CD8-positive, alpha-beta memory T cell (primary cell): Measurements from ENCODE around the gene MRPS15. TPM values are rescaled to one million over a fixed set of nuclear protein-coding genes. Genes with fewer than 3 reads are reported as not detected.
"Not testable (repeated sequence)": the region's sequence is repeated elsewhere in the genome, so short reads cannot be mapped to it uniquely, and the experiment has no call there.

ENCODE experiments used
- CTCF ChIA-PET: fragments of 350-600 bp; sonication (Branson Sonifier 250); formaldehyde crosslinking; loops from one replicate; lab custom pipeline; 2021; ENCODE audit warnings: antibody characterized with exemption; lab: Charles Lee
- POLR2A ChIA-PET: fragments of 350-600 bp; sonication (Branson Sonifier 250); formaldehyde crosslinking; loops from one replicate; lab custom pipeline; 2021; ENCODE audit warnings: antibody characterized with exemption; lab: Charles Lee
- DNase-seq, 5 donors: peaks; one replicate each; pipeline versions ENCODE4 v3.0.0 to v3.0.0-alpha.2; 2020 to 2022; ENCODE audit warnings: mixed read lengths in 1 of 5
- H3K27ac ChIP-seq: one replicate; pipeline ENCODE4 v1.7.0; 2013; ENCODE audit warnings: low read depth, mild to moderate bottlenecking, low read length, moderate library complexity
- H3K27me3 ChIP-seq: 2 replicates; pipeline ENCODE4 v1.7.0; 2013; ENCODE audit warnings: low read length, mild to moderate bottlenecking; ENCODE audit not compliant: insufficient read depth, poor library complexity, severe bottlenecking
- H3K36me3 ChIP-seq: 2 replicates; pipeline ENCODE4 v1.7.0; 2013; ENCODE audit warnings: mild to moderate bottlenecking, low read length, moderate library complexity; ENCODE audit not compliant: insufficient read depth
- H3K4me1 ChIP-seq: 2 replicates; pipeline ENCODE4 v1.7.0; 2013; ENCODE audit warnings: mild to moderate bottlenecking, low read length, moderate library complexity; ENCODE audit not compliant: insufficient read depth
- H3K4me3 ChIP-seq: 2 replicates; pipeline ENCODE4 v1.7.0; 2013; ENCODE audit warnings: mild to moderate bottlenecking, low read length
- H3K9me3 ChIP-seq: 2 replicates; pipeline ENCODE4 v1.7.0; 2013; ENCODE audit warnings: mild to moderate bottlenecking, low read length
- H3K27ac Mint-ChIP-seq, 8 donors: one replicate each; pipeline ENCODE4 v1.8.0; 2020 to 2021; ENCODE audit warnings: mixed read lengths in 8 of 8, mild to moderate bottlenecking in 6 of 8, inconsistent platforms in 3 of 8, moderate library complexity in 3 of 8
- H3K27me3 Mint-ChIP-seq, 2 donors: one replicate each; pipeline ENCODE4 v1.8.0; 2020 to 2021; ENCODE audit warnings: mixed read lengths in 2 of 2, mild to moderate bottlenecking in 1 of 2, moderate library complexity in 1 of 2
- H3K36me3 Mint-ChIP-seq, 3 donors: one replicate each; pipeline ENCODE4 v1.8.0; 2020 to 2021; ENCODE audit warnings: mixed read lengths in 3 of 3, inconsistent platforms in 1 of 3, mild to moderate bottlenecking in 1 of 3
- H3K4me1 Mint-ChIP-seq, 3 donors: one replicate each; pipeline ENCODE4 v1.8.0; 2020 to 2021; ENCODE audit warnings: mixed read lengths in 3 of 3, inconsistent platforms in 1 of 3, mild to moderate bottlenecking in 1 of 3
- H3K4me3 Mint-ChIP-seq, 7 donors: one replicate each; pipeline ENCODE4 v1.8.0; 2020 to 2021; ENCODE audit warnings: mixed read lengths in 7 of 7, mild to moderate bottlenecking in 6 of 7, moderate library complexity in 4 of 7, inconsistent platforms in 2 of 7
- H3K9me3 Mint-ChIP-seq, 5 donors: one replicate each; pipeline ENCODE4 v1.8.0; 2020 to 2022; ENCODE audit warnings: mixed read lengths in 5 of 5, mild to moderate bottlenecking in 3 of 5, moderate library complexity in 2 of 5, inconsistent platforms in 1 of 5
- polyA plus RNA-seq: library from polyadenylated mRNA; unstranded; fragments of 300-500 nt; fragmentation: Illumina TruSeq; gene quantifications from one replicate; pipeline ENCODE4 v1.2.3, GENCODE V29; 2021
- total RNA-seq, 2 experiments: library from RNA; stranded (reverse); gene quantifications; one replicate each; pipeline ENCODE4 v1.2.3, GENCODE V29; 2021

The MRPS15 gene
- total and polyA plus RNA-seq, 3 experiments from 2014 or later: 76.5 to 143 (median 134) TPM

- H3K4me1 Mint-ChIP-seq, DNase-seq, H3K4me1 ChIP-seq, POLR2A ChIA-PET, H3K9me3 ChIP-seq, H3K27ac ChIP-seq, CTCF ChIA-PET, H3K9me3 Mint-ChIP-seq, H3K4me3 ChIP-seq, H3K36me3 Mint-ChIP-seq, H3K4me3 Mint-ChIP-seq, H3K27ac Mint-ChIP-seq, H3K36me3 ChIP-seq, H3K27me3 ChIP-seq: not testable (repeated sequence)
- H3K27me3 Mint-ChIP-seq: peaks cover 18 to 24% of the 10 kb centered on the region in 2 donors
Observed at GRCh38 chr1:36489258-36490051, 25.3 kb upstream of the MRPS15 start.

- H3K27me3 Mint-ChIP-seq: peaks cover 14 to 17% of the 10 kb centered on the region in 2 donors
- H3K4me3 ChIP-seq: no peak overlapping the region
- H3K4me3 Mint-ChIP-seq: no peak overlapping the region
- ChIA-PET CTCF (no interaction called here), POLR2A (no interaction called here)
- no peak overlapping the region for H3K27ac Mint-ChIP-seq
- no peak for DNase-seq
- no peaks in the 10 kb centered on the region for H3K36me3 Mint-ChIP-seq
- H3K9me3 ChIP-seq: no peaks in the 10 kb centered on the region
- no peaks in the 10 kb centered on the region for H3K4me1 ChIP-seq
- H3K9me3 Mint-ChIP-seq: no peaks in the 10 kb centered on the region
- H3K36me3 ChIP-seq: no peaks in the 10 kb centered on the region
- no peaks in the 10 kb centered on the region for H3K27me3 ChIP-seq
- no peak overlapping the region for H3K27ac ChIP-seq
- no peaks in the 10 kb centered on the region for H3K4me1 Mint-ChIP-seq
Observed at GRCh38 chr1:36487906-36488305, 23.7 kb upstream of the MRPS15 start.

GRCh38 chr1:36487336-36487725 lies 23.1 kb upstream of the MRPS15 start:
- H3K9me3 ChIP-seq, CTCF ChIA-PET, POLR2A ChIA-PET: not testable (repeated sequence)

GRCh38 chr1:36486439-36487335 lies 22.5 kb upstream of the MRPS15 start:
- no peaks in the 10 kb centered on the region for H3K9me3 ChIP-seq
- H3K27me3 ChIP-seq: no peaks in the 10 kb centered on the region
- H3K9me3 Mint-ChIP-seq: no peaks in the 10 kb centered on the region
- peaks cover 10 to 13% of the 10 kb centered on the region in 2 donors for H3K27me3 Mint-ChIP-seq
- peaks cover 5 to 7% (median 7%) of the 10 kb centered on the region in 3 donors for H3K4me1 Mint-ChIP-seq
- ChIA-PET CTCF (no interaction called here), POLR2A (no interaction called here)
- H3K27ac Mint-ChIP-seq: peak overlapping the region in 2 of 8 donors; percentile 26 to 72
- DNase-seq: no peak
- no peak overlapping the region for H3K27ac ChIP-seq
- H3K36me3 Mint-ChIP-seq: no peaks in the 10 kb centered on the region
- no peak overlapping the region for H3K4me3 Mint-ChIP-seq
- peaks cover 11% of the 10 kb centered on the region for H3K4me1 ChIP-seq
- H3K4me3 ChIP-seq: no peak overlapping the region
- no peaks in the 10 kb centered on the region for H3K36me3 ChIP-seq

More at GRCh38 chr1:36487336-36487725, 23.1 kb upstream of the MRPS15 start:
- not testable (repeated sequence) for H3K36me3 ChIP-seq, H3K27me3 ChIP-seq, H3K4me3 Mint-ChIP-seq, H3K4me1 Mint-ChIP-seq, H3K27ac ChIP-seq, DNase-seq, H3K36me3 Mint-ChIP-seq, H3K4me1 ChIP-seq, H3K4me3 ChIP-seq, H3K9me3 Mint-ChIP-seq
- Mint-ChIP-seq H3K27ac (peak overlapping the region in 1 of 8 donors; percentile 72), H3K27me3 (peaks cover 10 to 17% of the 10 kb centered on the region in 2 donors)

- no peaks in the 10 kb centered on the region for H3K27me3 ChIP-seq
- DNase-seq: no peak
- POLR2A ChIA-PET: no interaction called here
- H3K4me1 Mint-ChIP-seq: peaks cover 5 to 10% (median 7%) of the 10 kb centered on the region in 3 donors
- H3K36me3 ChIP-seq: no peaks in the 10 kb centered on the region
- H3K9me3 Mint-ChIP-seq: no peaks in the 10 kb centered on the region
- H3K9me3 ChIP-seq: no peaks in the 10 kb centered on the region
- peaks cover 10 to 11% of the 10 kb centered on the region in 2 donors for H3K27me3 Mint-ChIP-seq
- peaks cover 11% of the 10 kb centered on the region for H3K4me1 ChIP-seq
- peak overlapping the region in 2 of 8 donors; percentile 43 to 47 for H3K27ac Mint-ChIP-seq
- CTCF ChIA-PET: no interaction called here
- no peaks in the 10 kb centered on the region for H3K36me3 Mint-ChIP-seq
- H3K27ac ChIP-seq: no peak overlapping the region
- no peak overlapping the region for H3K4me3 Mint-ChIP-seq
- no peak overlapping the region for H3K4me3 ChIP-seq
Observed at GRCh38 chr1:36486093-36486438, 21.9 kb upstream of the MRPS15 start.

- Histone ChIP-seq H3K9me3 (no peaks in the 10 kb centered on the region), H3K27ac (no peak overlapping the region), H3K4me3 (no peak overlapping the region), H3K4me1 (peaks cover 11% of the 10 kb centered on the region), H3K27me3 (no peaks in the 10 kb centered on the region), H3K36me3 (no peaks in the 10 kb centered on the region)
- H3K27ac Mint-ChIP-seq: no peak overlapping the region
- H3K27me3 Mint-ChIP-seq: peaks cover 11 to 15% of the 10 kb centered on the region in 2 donors
- no peaks in the 10 kb centered on the region for H3K9me3 Mint-ChIP-seq
- H3K4me3 Mint-ChIP-seq: no peak overlapping the region
- H3K36me3 Mint-ChIP-seq: no peaks in the 10 kb centered on the region
- peaks cover 5 to 10% (median 7%) of the 10 kb centered on the region in 3 donors for H3K4me1 Mint-ChIP-seq
- no peak for DNase-seq
- CTCF ChIA-PET: no interaction called here
- POLR2A ChIA-PET: no interaction called here
Observed at GRCh38 chr1:36484099-36484498, 19.9 kb upstream of the MRPS15 start.

GRCh38 chr1:36482724-36483388 lies 18.7 kb upstream of the MRPS15 start, which contains the start of gene CSF3R:
Gene CSF3R (minus strand): TSS chr1:36482913. CDS start chr1:36479496, 3,417 bp downstream.
- H3K27ac ChIP-seq: peak within 1 kb of the TSS; percentile 27
- peak within 1 kb of the TSS in 1 of 8 donors; percentile 17 for H3K27ac Mint-ChIP-seq
- peaks cover 7 to 10% of the 10 kb centered on the region in 2 donors for H3K27me3 Mint-ChIP-seq
- H3K9me3 Mint-ChIP-seq: no peaks in the 10 kb centered on the region
- CTCF ChIA-PET: no interaction called here
- H3K4me3 Mint-ChIP-seq: peak within 1 kb of the TSS in 1 of 7 donors; percentile 37
- POLR2A ChIA-PET: no interaction called here
- H3K36me3 Mint-ChIP-seq: no peaks in the 10 kb centered on the region
- no peaks in the 10 kb centered on the region for H3K9me3 ChIP-seq
- H3K36me3 ChIP-seq: no peaks in the 10 kb centered on the region
- no peak within 1 kb of the TSS for H3K4me3 ChIP-seq
- peaks cover 5 to 10% (median 7%) of the 10 kb centered on the region in 3 donors for H3K4me1 Mint-ChIP-seq
- no peak for DNase-seq
- H3K27me3 ChIP-seq: no peaks in the 10 kb centered on the region
- peaks cover 11% of the 10 kb centered on the region for H3K4me1 ChIP-seq
